K562 (cell line): ENCODE data around the gene TFEB. TPM values are rescaled to one million over a fixed set of nuclear protein-coding genes. Genes with fewer than 3 reads are reported as not detected.

ENCODE experiments used
- ATAC-seq: fragments of 200-7000 bp; cut with Tn5 transposase; 3 replicates; pipeline ENCODE4 v1.9.1; 2020; ENCODE audit warnings: moderate library complexity
- BruUV-seq: library from RNA; stranded (reverse); fragments of 400-500 nt; replicated peaks from 2 replicates; lab custom pipeline; 2021; lab: Mats Ljungman, UMichigan
- CTCF ChIA-PET: fragments of 300-600 bp; formaldehyde crosslinking; extraction: SDS; loops from one replicate; lab custom pipeline; 2021; ENCODE audit warnings: low intra/inter-chr PET ratio; lab: Yijun Ruan, JAX
- POLR2A ChIA-PET: fragments of 300-600, 350-650 bp; sonication (Branson Sonifier 250); formaldehyde crosslinking; extraction: SDS; loops from one replicate; lab custom pipeline; 2021; ENCODE audit warnings: antibody characterized with exemption, inconsistent platforms; lab: Yijun Ruan, JAX
- DNase-seq, 4 experiments: peaks; one replicate each; pipeline versions ENCODE4 v3.0.0 to v3.0.0-alpha.2; 2011 to 2018; ENCODE audit warnings: low spot score in 3 of 4, mixed read lengths in 3 of 4; ENCODE audit errors: extremely low read depth in 1 of 4
- FAIRE-seq: peaks from 2 replicates; lab custom pipeline; 2011; peaks lifted over from hg19 to GRCh38; lab: Jason Lieb, UNC
- H2AFZ ChIP-seq: 2 replicates; pipeline ENCODE4 v1.6.0; 2011; ENCODE audit warnings: low read depth, low read length, control low read depth, inconsistent platforms
- H3K27ac ChIP-seq: fragments of 200-600 bp; 3 replicates; pipeline ENCODE4 v1.8.0; 2011; ENCODE audit warnings: low read depth, mild to moderate bottlenecking, control low read depth, inconsistent platforms, low read length, moderate library complexity, mixed read lengths; ENCODE audit errors: extremely low read depth
- H3K27me3 ChIP-seq, 2 experiments: fragments of 300-600 bp in 1 of 2; 2 replicates in 1 of 2; 3 replicates in 1 of 2; pipeline versions ENCODE4 v1.6.0 to v1.8.0; 2011; ENCODE audit warnings: inconsistent platforms in 2 of 2, low read length in 2 of 2, mild to moderate bottlenecking in 1 of 2, mixed read lengths in 1 of 2, moderate library complexity in 1 of 2; ENCODE audit not compliant: control insufficient read depth in 2 of 2, insufficient read depth in 2 of 2
- H3K36me3 ChIP-seq: fragments of 300-600 bp; 3 replicates; pipeline ENCODE4 v1.8.0; 2011; ENCODE audit warnings: mild to moderate bottlenecking, low read length, inconsistent platforms; ENCODE audit not compliant: control insufficient read depth, insufficient read depth
- H3K4me1 ChIP-seq, 2 experiments: fragments of 200-600 bp in 1 of 2; replicated peaks in 1 of 2; 2 replicates in 1 of 2; 3 replicates in 1 of 2; pipeline versions ENCODE4 v1.5.1 to v1.8.0; 2011; ENCODE audit warnings: inconsistent platforms in 2 of 2, low read length in 2 of 2, mild to moderate bottlenecking in 1 of 2, mixed read lengths in 1 of 2, moderate library complexity in 1 of 2; ENCODE audit not compliant: control insufficient read depth in 2 of 2, insufficient read depth in 2 of 2
- H3K4me2 ChIP-seq: 2 replicates; pipeline ENCODE4 v1.6.1; 2011; ENCODE audit warnings: low read length, control low read depth, inconsistent platforms, mixed read lengths; ENCODE audit not compliant: insufficient read depth
- H3K4me3 ChIP-seq: fragments of 200-600 bp; sonication (generic), shearing (Covaris generic); 2 replicates; pipeline ENCODE4 v1.5.1; 2016; ENCODE audit warnings: control low read depth, inconsistent platforms
- H3K79me2 ChIP-seq: fragments of 200-600 bp; 3 replicates; pipeline ENCODE4 v1.8.0; 2011; ENCODE audit warnings: low read length, inconsistent platforms; ENCODE audit not compliant: control insufficient read depth, insufficient read depth
- H3K9ac ChIP-seq, 2 experiments: 2 replicates each; pipeline versions ENCODE4 v1.6.0 to v1.6.1; 2011; ENCODE audit warnings: low read depth in 2 of 2, low read length in 2 of 2, control low read depth in 1 of 2, inconsistent platforms in 1 of 2, mild to moderate bottlenecking in 1 of 2, mixed read lengths in 1 of 2; ENCODE audit not compliant: insufficient read depth in 1 of 2
- H3K9me1 ChIP-seq: one replicate; pipeline ENCODE4 v1.6.0; 2011; ENCODE audit warnings: inconsistent platforms, mild to moderate bottlenecking, low read length, moderate library complexity; ENCODE audit not compliant: control insufficient read depth, insufficient read depth
- H3K9me3 ChIP-seq: replicated peaks from 2 replicates; pipeline ENCODE4 v1.5.1; 2011; ENCODE audit warnings: low read depth, low read length, inconsistent platforms; ENCODE audit not compliant: control insufficient read depth, insufficient read depth
- H4K20me1 ChIP-seq: replicated peaks from 2 replicates; pipeline ENCODE4 v1.6.1; 2011; ENCODE audit warnings: low read length, inconsistent platforms, mixed read lengths; ENCODE audit not compliant: control insufficient read depth, insufficient read depth
- CTBP1 ChIP-seq: fragments of 450-650 bp; IDR thresholded peaks from 2 replicates; pipeline ENCODE4 v1.6.1; 2016; ENCODE audit warnings: borderline replicate concordance
- FOXJ3 ChIP-seq: sonication (generic); formaldehyde crosslinking; IDR thresholded peaks from 2 replicates; pipeline ENCODE4 v1.4.0; 2020; ENCODE audit warnings: mild to moderate bottlenecking, missing genetic modification reagents
- FOXK2 ChIP-seq, 2 experiments: fragments of 450-650 bp; IDR thresholded peaks in 1 of 2; conservative IDR thresholded peaks in 1 of 2; 2 replicates each; pipeline ENCODE4 v1.6.1; 2016; ENCODE audit warnings: low read depth in 2 of 2, mild to moderate bottlenecking in 1 of 2
- GABPB1 ChIP-seq: sonication (generic); formaldehyde crosslinking; IDR thresholded peaks from 2 replicates; pipeline ENCODE4 v1.8.0; 2022; ENCODE audit warnings: mild to moderate bottlenecking, missing genetic modification reagents
- ILK ChIP-seq: fragments of 450-650 bp; IDR thresholded peaks from 2 replicates; pipeline ENCODE4 v1.6.1; 2016; ENCODE audit warnings: missing genetic modification characterization, low read depth, mild to moderate bottlenecking, missing compliant biosample characterization, moderate library complexity, borderline replicate concordance
- KLF10 ChIP-seq: fragments of 250-450 bp; sonication (Bioruptor Pico); IDR thresholded peaks from 2 replicates; pipeline ENCODE4 v1.6.1; 2021; ENCODE audit warnings: matching md5 sums
- SREBF1 ChIP-seq: fragments of 150-350 bp; IDR thresholded peaks from 2 replicates; pipeline ENCODE4 v1.6.1; 2014; ENCODE audit warnings: antibody characterized with exemption, low read depth, low read length, borderline replicate concordance
- ZNF133 ChIP-seq: fragments of 250-450 bp; sonication (Bioruptor Pico); IDR thresholded peaks from 2 replicates; pipeline ENCODE4 v1.4.0; 2020; ENCODE audit warnings: mild to moderate bottlenecking
- ZNF589 ChIP-seq: fragments of 200-800 bp; sonication (Bioruptor generic); IDR thresholded peaks from 2 replicates; pipeline ENCODE4 v1.6.1; 2016; ENCODE audit warnings: low read depth, missing genetic modification characterization, missing compliant biosample characterization
- ZNF699 ChIP-seq: fragments of 250-450 bp; sonication (Bioruptor Pico); IDR thresholded peaks from 2 replicates; pipeline ENCODE4 v1.8.0; 2021; ENCODE audit warnings: mild to moderate bottlenecking, moderate library complexity; ENCODE audit not compliant: insufficient replicate concordance
- ZZZ3 ChIP-seq: fragments of 450-650 bp; IDR thresholded peaks from 2 replicates; pipeline ENCODE4 v1.6.1; 2016; ENCODE audit warnings: antibody characterized with exemption, mild to moderate bottlenecking, moderate library complexity
- WGBS: fragments of 100-300 bp; shearing (Covaris generic); methylation state at CpG from one replicate; pipeline ENCODE4 v1.1.6; 2016; ENCODE audit warnings: low coverage, mixed read lengths; ENCODE audit not compliant: insufficient coverage; ENCODE audit errors: missing lambda C conversion rate; 5-methylcytosine and 5-hydroxymethylcytosine counted together
- in situ Hi-C: fragments of 300-500 bp; cut with MboI; formaldehyde crosslinking; loops from 4 replicates; pipeline ENCODE4 v1.15.0; 2018; ENCODE audit warnings: inconsistent platforms, mixed read lengths
- intact Hi-C: fragments of 100-400 bp; cut with micrococcal nuclease; formaldehyde crosslinking; loops from 2 replicates; pipeline ENCODE4 v1.14.2; 2022
- polyA plus RNA-seq, 8 experiments: library from polyadenylated mRNA; depleted of rRNA in 4 of 8; stranded (reverse) in 5 of 8; unstranded in 3 of 8; fragments of >200 nt; fragmentation: Nextera tagmentation in 2 of 8; fragmentation: Illumina TruSeq in 1 of 8; extraction: Ambion mirVana in 2 of 8; extraction: Trizol in 1 of 8; gene quantifications; 2 replicates each; pipeline versions ENCODE4 v1.2.1 to v1.2.3, GENCODE V29; 2011 to 2014; ENCODE audit warnings: inconsistent platforms in 1 of 8, missing spikeins in 1 of 8
- total RNA-seq, 7 experiments: library from RNA; depleted of rRNA in 6 of 7; stranded (reverse); fragments of >200 nt in 6 of 7; fragmentation: Illumina TruSeq in 2 of 7; extraction: Trizol in 2 of 7; gene quantifications; 2 replicates each; pipeline versions ENCODE4 v1.2.1 to v1.2.3, GENCODE V29; 2011 to 2021; ENCODE audit warnings: low replicate concordance in 1 of 7
- TF ChIP-seq, protein P1 (sequence below): fragments of 250-450 bp; sonication (Bioruptor Pico); IDR thresholded peaks from 2 replicates; pipeline ENCODE4 v1.4.0; 2020; ENCODE audit warnings: mild to moderate bottlenecking, moderate library complexity
- TF ChIP-seq, protein P2 (sequence below): sonication (generic); formaldehyde crosslinking; IDR thresholded peaks from 2 replicates; pipeline ENCODE4 v1.5.0; 2020; ENCODE audit warnings: missing genetic modification reagents
- TF ChIP-seq, protein P3 (sequence below): fragments of 250-450 bp; sonication (Bioruptor Pico); IDR thresholded peaks from 2 replicates; pipeline ENCODE4 v1.4.0; 2020; ENCODE audit warnings: mild to moderate bottlenecking, moderate library complexity

TFEB gene
- total and polyA plus RNA-seq, 9 of the 15 experiments (the other 6 are each of a cell fraction or from before 2014, with no cell fraction given), result 0.04 to 4.7 (median 2.0) TPM

DNA sequence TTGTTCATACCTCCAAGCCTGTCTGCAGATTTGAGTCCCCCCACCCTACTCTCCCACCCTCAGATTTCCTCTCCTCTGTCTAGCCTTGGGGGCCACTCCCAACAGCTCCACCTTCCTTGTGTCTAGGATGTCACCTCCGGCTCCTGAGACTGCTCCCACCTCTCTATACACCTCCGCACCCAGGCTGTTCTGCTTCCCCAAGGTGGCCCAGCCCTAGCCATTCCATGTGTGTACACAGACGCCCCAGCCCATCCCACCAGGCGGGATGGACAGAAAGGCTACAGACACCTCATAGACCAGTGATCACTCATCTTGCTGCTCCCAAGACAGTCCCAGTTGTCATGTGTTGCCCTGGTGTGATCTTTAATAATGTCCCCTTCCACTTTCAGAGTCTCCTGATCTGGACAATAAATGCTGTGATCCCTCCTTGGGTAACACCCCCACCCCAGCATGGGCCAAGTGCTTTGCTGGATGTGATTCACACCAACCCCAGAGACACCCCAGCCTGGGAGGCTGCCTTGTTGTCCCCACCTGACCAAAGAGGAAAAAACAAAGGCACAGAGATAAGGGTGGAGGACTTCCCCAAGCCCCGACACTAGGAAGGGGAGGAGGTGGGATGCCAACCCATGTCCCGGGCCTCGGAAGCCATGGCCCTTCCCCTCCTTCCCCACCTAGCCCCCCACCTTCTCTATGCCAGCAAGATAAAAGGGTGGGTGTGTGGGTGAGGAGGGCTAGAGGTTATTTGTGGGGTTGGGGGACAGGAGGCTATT, 61.0 kb downstream of the TFEB start:
- TF ChIP-seq ZNF133 (no peak), FOXJ3 (CRISPR knock-in tag) (no peak), ILK (tag) (no peak), KLF10 (CRISPR knock-in tag) (no peak), ZZZ3 (no peak), SREBF1 (no peak), ZNF589 (no peak), CTBP1 (no peak), FOXK2 (conservative IDR thresholded peaks at IDR 0.05 in 1 of 2, IDR thresholded peaks at IDR 0.05 in 1 of 2; ENCODE audit: low read depth in 2 of 2) (no peak), ZNF699 (CRISPR knock-in tag) (no peak), GABPB1 (no peak)
- TF ChIP-seq, protein P1, sequence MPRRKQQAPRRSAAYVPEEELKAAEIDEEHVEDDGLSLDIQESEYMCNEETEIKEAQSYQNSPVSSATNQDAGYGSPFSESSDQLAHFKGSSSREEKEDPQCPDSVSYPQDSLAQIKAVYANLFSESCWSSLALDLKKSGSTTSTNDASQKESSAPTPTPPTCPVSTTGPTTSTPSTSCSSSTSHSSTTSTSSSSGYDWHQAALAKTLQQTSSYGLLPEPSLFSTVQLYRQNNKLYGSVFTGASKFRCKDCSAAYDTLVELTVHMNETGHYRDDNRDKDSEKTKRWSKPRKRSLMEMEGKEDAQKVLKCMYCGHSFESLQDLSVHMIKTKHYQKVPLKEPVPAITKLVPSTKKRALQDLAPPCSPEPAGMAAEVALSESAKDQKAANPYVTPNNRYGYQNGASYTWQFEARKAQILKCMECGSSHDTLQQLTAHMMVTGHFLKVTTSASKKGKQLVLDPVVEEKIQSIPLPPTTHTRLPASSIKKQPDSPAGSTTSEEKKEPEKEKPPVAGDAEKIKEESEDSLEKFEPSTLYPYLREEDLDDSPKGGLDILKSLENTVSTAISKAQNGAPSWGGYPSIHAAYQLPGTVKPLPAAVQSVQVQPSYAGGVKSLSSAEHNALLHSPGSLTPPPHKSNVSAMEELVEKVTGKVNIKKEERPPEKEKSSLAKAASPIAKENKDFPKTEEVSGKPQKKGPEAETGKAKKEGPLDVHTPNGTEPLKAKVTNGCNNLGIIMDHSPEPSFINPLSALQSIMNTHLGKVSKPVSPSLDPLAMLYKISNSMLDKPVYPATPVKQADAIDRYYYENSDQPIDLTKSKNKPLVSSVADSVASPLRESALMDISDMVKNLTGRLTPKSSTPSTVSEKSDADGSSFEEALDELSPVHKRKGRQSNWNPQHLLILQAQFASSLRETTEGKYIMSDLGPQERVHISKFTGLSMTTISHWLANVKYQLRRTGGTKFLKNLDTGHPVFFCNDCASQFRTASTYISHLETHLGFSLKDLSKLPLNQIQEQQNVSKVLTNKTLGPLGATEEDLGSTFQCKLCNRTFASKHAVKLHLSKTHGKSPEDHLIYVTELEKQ, result no peak
- TF ChIP-seq, protein P2, sequence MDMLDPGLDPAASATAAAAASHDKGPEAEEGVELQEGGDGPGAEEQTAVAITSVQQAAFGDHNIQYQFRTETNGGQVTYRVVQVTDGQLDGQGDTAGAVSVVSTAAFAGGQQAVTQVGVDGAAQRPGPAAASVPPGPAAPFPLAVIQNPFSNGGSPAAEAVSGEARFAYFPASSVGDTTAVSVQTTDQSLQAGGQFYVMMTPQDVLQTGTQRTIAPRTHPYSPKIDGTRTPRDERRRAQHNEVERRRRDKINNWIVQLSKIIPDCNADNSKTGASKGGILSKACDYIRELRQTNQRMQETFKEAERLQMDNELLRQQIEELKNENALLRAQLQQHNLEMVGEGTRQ, result no peak
- TF ChIP-seq, protein P3, sequence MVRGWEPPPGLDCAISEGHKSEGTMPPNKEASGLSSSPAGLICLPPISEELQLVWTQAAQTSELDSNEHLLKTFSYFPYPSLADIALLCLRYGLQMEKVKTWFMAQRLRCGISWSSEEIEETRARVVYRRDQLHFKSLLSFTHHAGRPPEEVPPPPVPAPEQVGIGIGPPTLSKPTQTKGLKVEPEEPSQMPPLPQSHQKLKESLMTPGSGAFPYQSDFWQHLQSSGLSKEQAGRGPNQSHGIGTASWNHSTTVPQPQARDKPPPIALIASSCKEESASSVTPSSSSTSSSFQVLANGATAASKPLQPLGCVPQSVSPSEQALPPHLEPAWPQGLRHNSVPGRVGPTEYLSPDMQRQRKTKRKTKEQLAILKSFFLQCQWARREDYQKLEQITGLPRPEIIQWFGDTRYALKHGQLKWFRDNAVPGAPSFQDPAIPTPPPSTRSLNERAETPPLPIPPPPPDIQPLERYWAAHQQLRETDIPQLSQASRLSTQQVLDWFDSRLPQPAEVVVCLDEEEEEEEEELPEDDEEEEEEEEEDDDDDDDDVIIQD (CRISPR knock-in tag), result no peak
- intact Hi-C loops (no loop called here), in situ Hi-C loops (no loop called here)
- Histone ChIP-seq H3K9me1 (no peaks in the 10 kb centered on the region), H4K20me1 (peaks cover 5% of the 10 kb centered on the region; the same call in 1 of the 2 replicates), H3K4me2 (no peak overlapping the region), H3K27me3 (peaks cover 34 to 73% of the 10 kb centered on the region in 2 experiments; a peak in 4 of 5 replicates), H3K79me2 (no peaks in the 10 kb centered on the region), H3K9me3 (no peaks in the 10 kb centered on the region), H3K27ac (no peak overlapping the region), H3K4me1 (peaks cover 0 to 3% of the 10 kb centered on the region in 2 experiments; a peak in 1 of 5 replicates), H3K9ac (no peak overlapping the region), H3K4me3 (no peak overlapping the region), H3K36me3 (no peaks in the 10 kb centered on the region), H2AFZ (no peak overlapping the region)
- POLR2A ChIA-PET, result interaction anchor here (0.5 to 0.8 kb wide), 7 partner anchors 8 to 552 kb away, joined by 3 to 4 read pairs (median 4); no protein-coding TSS in a partner anchor
- BruUV-seq, result no TSS peak
- DNase-seq, result no peak
- FAIRE-seq, result no peak
- 0 out of 3 replicates have a peak, but pooled peaks have one; percentile 15 for ATAC-seq
- CTCF ChIA-PET, result no interaction called here
- 2% methylated on average over 7 of the region's 7 CpGs for WGBS
